Esophagus muscularis mucosa (tissue), 4 donors: Measurements from ENCODE around the gene DPEP1. TPM values are rescaled to one million over a fixed set of nuclear protein-coding genes. Genes with fewer than 3 reads are reported as not detected.

ENCODE experiments used
- DNase-seq: peaks from one replicate; pipeline ENCODE4 v3.0.0-alpha.2; 2017; ENCODE audit errors: extremely low spot score
- H3K27ac ChIP-seq, 4 donors: fragments of 200-600 bp; sonication (generic); replicated peaks in 1 of 4; 1 replicate in 3 of 4; 2 replicates in 1 of 4; pipeline ENCODE4 v1.5.1; 2016 to 2019; ENCODE audit warnings: mild to moderate bottlenecking in 1 of 4
- H3K27me3 ChIP-seq, 4 donors: fragments of 200-600 bp; sonication (generic); one replicate each; pipeline versions ENCODE4 v1.5.1 to v1.6.0; 2016 to 2019
- H3K36me3 ChIP-seq, 4 donors: fragments of 200-600 bp; sonication (generic); one replicate each; pipeline ENCODE4 v1.5.1; 2016 to 2019
- H3K4me1 ChIP-seq, 4 donors: fragments of 200-600 bp; sonication (generic); one replicate each; pipeline ENCODE4 v1.5.1; 2016 to 2019
- H3K4me3 ChIP-seq, 4 donors: fragments of 200-600 bp; sonication (generic); 1 replicate in 2 of 4; 2 replicates in 2 of 4; pipeline ENCODE4 v1.5.1; 2016 to 2019; ENCODE audit warnings: mild to moderate bottlenecking in 4 of 4, moderate library complexity in 1 of 4
- H3K9me3 ChIP-seq, 4 donors: fragments of 200-600 bp; sonication (generic); 1 replicate in 3 of 4; 2 replicates in 1 of 4; pipeline ENCODE4 v1.5.1; 2016 to 2019
- CTCF ChIP-seq, 3 experiments: fragments of 200-600 bp in 2 of 3; fragments of 450-650 bp in 1 of 3; sonication (generic) in 2 of 3; IDR thresholded peaks; one replicate each; pipeline ENCODE4 v1.5.1; 2017 to 2019; ENCODE audit warnings: antibody characterized with exemption in 3 of 3, mild to moderate bottlenecking in 2 of 3, moderate library complexity in 1 of 3
- EP300 ChIP-seq: sonication (generic); formaldehyde crosslinking; IDR thresholded peaks from one replicate; pipeline ENCODE4 v1.6.1; 2017; ENCODE audit warnings: antibody characterized with exemption
- POLR2A ChIP-seq: fragments of 450-650 bp; IDR thresholded peaks from one replicate; pipeline ENCODE4 v1.6.1; 2017; ENCODE audit warnings: antibody characterized with exemption, moderate library complexity, mild to moderate bottlenecking, low read depth
- POLR2AphosphoS5 ChIP-seq, 2 donors: sonication (generic); formaldehyde crosslinking; IDR thresholded peaks; one replicate each; pipeline ENCODE4 v1.6.1; 2017; ENCODE audit warnings: antibody characterized with exemption in 2 of 2
- WGBS: methylation state at CpG from one replicate; pipeline ENCODE4 v1.1.5; 2018; 5-methylcytosine and 5-hydroxymethylcytosine counted together
- intact Hi-C: fragments of 100-400 bp; cut with DNase I; formaldehyde crosslinking; loops from one replicate; pipeline ENCODE4 v1.15.1; 2023
- total RNA-seq, 4 donors: library from RNA; depleted of rRNA; stranded (reverse); fragments of >200 nt; gene quantifications; one replicate each; pipeline versions ENCODE4 v1.1.0 to v1.2.1, GENCODE V29; 2016

Gene DPEP1
- total RNA-seq, 4 donors from 2014 or later: 0.99 TPM; not detected in 3

DNA sequence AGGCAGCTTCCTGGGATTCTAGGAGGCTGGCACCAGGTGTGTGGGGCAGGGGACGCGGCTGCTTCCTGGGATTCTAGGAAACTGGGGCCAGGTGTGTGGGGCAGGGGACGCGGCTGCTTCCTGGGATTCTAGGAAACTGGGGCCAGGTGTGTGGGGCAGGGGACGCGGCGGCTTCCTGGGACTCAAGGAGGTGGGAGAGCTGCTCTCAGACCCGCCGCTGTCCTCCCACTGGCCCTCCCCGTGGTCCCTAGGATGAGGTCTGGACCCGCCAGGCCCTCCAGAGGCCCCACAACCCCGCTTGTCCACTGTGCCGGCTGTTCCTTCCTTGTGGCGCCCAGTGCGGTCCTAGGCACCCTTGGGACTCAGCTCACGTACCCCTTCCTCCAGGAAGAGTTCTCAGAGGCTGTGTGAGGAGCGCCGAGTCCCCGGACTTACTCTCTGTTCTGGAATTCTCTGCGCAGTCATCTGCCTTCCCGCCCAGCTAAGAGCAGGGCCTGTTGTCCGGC lies 565 bp downstream of the DPEP1 start:
- H3K9me3 ChIP-seq: no peaks in the 10 kb centered on the region
- peaks cover 0 to 7% (median 0%) of the 10 kb centered on the region in 4 donors for H3K4me1 ChIP-seq
- H3K27me3 ChIP-seq: peaks cover 0 to 88% (median 7%) of the 10 kb centered on the region in 4 donors
- H3K4me3 ChIP-seq: no peak overlapping the region
- intact Hi-C loops: no loop called here
- no peak for DNase-seq
- 91% methylated on average over 22 of the region's 22 CpGs for WGBS
- no peaks in the 10 kb centered on the region for H3K36me3 ChIP-seq
- TF ChIP-seq POLR2AphosphoS5 (IDR thresholded peaks at IDR 0.05) (no peak), EP300 (no peak), CTCF (IDR thresholded peaks at IDR 0.05) (no peak), POLR2A (no peak)
- no peak overlapping the region for H3K27ac ChIP-seq

DNA sequence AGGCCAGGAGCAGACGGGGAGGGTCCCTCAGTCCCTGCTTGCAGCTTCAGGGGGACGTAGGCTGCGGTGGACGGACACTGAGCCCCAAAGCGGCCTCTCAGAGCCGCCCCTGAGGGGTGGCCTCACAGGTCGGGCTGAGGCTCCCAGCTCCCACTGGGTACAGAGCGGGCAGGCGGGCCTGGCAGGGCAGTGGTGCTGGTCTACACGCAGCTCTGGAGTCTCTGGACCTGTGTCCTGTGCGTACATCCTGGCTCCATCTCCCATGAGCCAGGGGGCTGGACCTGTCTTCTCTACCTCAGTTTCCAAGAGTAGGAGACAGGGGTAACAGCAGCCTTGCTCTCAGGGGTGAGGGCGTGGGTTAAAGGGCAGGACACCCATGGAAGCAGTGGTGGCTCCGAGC lies 1.7 kb downstream of the DPEP1 start:
- H3K27me3 ChIP-seq: peaks cover 0 to 86% (median 9%) of the 10 kb centered on the region in 4 donors
- TF ChIP-seq EP300: no peak
- no peak for TF ChIP-seq CTCF (IDR thresholded peaks at IDR 0.05)
- TF ChIP-seq POLR2A: no peak
- TF ChIP-seq POLR2AphosphoS5 (IDR thresholded peaks at IDR 0.05): no peak
- DNase-seq: no peak
- no peak overlapping the region for H3K27ac ChIP-seq
- WGBS: 63% methylated on average over 4 of the region's 13 CpGs
- no peak overlapping the region for H3K4me3 ChIP-seq
- H3K9me3 ChIP-seq: no peaks in the 10 kb centered on the region
- intact Hi-C loops: no loop called here
- H3K4me1 ChIP-seq: peaks cover 0 to 7% (median 0%) of the 10 kb centered on the region in 4 donors
- no peaks in the 10 kb centered on the region for H3K36me3 ChIP-seq

DNA sequence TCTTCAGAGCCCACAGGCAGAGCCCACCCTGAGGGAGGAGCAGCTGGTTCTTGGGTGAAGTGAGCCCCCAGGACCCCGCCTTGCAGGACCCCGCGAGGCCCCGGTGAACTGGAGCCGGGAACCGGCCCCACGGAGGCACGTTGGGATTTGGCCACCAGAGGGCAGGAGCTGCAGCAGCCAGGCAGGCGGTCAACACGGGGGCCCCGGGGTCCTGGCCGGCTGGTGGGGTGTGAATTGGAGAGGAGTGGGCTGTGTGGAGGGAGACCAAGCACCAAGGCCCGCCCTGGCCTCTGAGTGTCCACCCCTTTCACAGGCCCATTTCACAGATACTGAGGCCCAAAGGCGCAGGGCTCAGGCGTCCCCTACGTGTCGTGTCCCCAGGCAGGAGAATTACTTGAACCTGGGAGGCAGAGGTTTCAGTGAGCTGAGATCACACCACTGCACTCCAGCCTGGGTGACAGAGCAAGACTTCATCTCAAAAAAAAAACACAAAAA lies 2.2 kb downstream of the DPEP1 start:
- no peak overlapping the region for H3K4me3 ChIP-seq
- H3K36me3 ChIP-seq: no peaks in the 10 kb centered on the region
- peaks cover 0 to 90% (median 11%) of the 10 kb centered on the region in 4 donors for H3K27me3 ChIP-seq
- DNase-seq: no peak
- H3K4me1 ChIP-seq: peaks cover 0 to 7% (median 0%) of the 10 kb centered on the region in 4 donors
- H3K9me3 ChIP-seq: no peaks in the 10 kb centered on the region
- peak; percentile 42 to 51 (median 50) for TF ChIP-seq CTCF (IDR thresholded peaks at IDR 0.05)
- TF ChIP-seq POLR2AphosphoS5 (IDR thresholded peaks at IDR 0.05): no peak
- no peak for TF ChIP-seq POLR2A
- WGBS: 40% methylated on average over 17 of the region's 17 CpGs
- no peak overlapping the region for H3K27ac ChIP-seq
- intact Hi-C loops: no loop called here

- Histone ChIP-seq H3K4me1 (peaks cover 0 to 7% (median 0%) of the 10 kb centered on the region in 4 donors), H3K27me3 (peaks cover 0 to 90% (median 11%) of the 10 kb centered on the region in 4 donors), H3K36me3 (no peaks in the 10 kb centered on the region), H3K27ac (no peak overlapping the region), H3K9me3 (no peaks in the 10 kb centered on the region), H3K4me3 (no peak overlapping the region)
- no peak for TF ChIP-seq POLR2A
- TF ChIP-seq CTCF (IDR thresholded peaks at IDR 0.05): no peak
- TF ChIP-seq EP300: no peak
- TF ChIP-seq POLR2AphosphoS5 (IDR thresholded peaks at IDR 0.05): no peak
- WGBS: 80% methylated on average over 20 of the region's 20 CpGs
- intact Hi-C loops: no loop called here
- no peak for DNase-seq
These were observed 3.2 kb downstream of the DPEP1 start for GRCh38 chr16:89616623-89617022.

- Histone ChIP-seq H3K4me1 (peaks cover 0 to 7% (median 0%) of the 10 kb centered on the region in 4 donors), H3K36me3 (no peaks in the 10 kb centered on the region), H3K27me3 (peaks cover 0 to 90% (median 11%) of the 10 kb centered on the region in 4 donors), H3K4me3 (no peak overlapping the region), H3K9me3 (no peaks in the 10 kb centered on the region), H3K27ac (no peak overlapping the region)
- WGBS: 58% methylated on average over 6 of the region's 6 CpGs
- DNase-seq: no peak
- intact Hi-C loops: no loop called here
- TF ChIP-seq CTCF (IDR thresholded peaks at IDR 0.05) (no peak), POLR2A (no peak), POLR2AphosphoS5 (IDR thresholded peaks at IDR 0.05) (no peak), EP300 (no peak)
These were observed 3.6 kb downstream of the DPEP1 start for GRCh38 chr16:89617036-89617435.
